Osteoblast (primary cell): ENCODE results near the gene UBE4A. TPM values are rescaled to one million over a fixed set of nuclear protein-coding genes. Genes with fewer than 3 reads are reported as not detected.

ENCODE experiments used
- DNase-seq: peaks from one replicate; pipeline ENCODE4 v3.0.0; 2011; ENCODE audit warnings: low spot score, mixed read lengths; ENCODE audit not compliant: insufficient read length; ENCODE audit errors: missing footprints
- H2AFZ ChIP-seq: 2 replicates; pipeline ENCODE4 v1.6.0; 2011; ENCODE audit warnings: mild to moderate bottlenecking, low read length
- H3K27ac ChIP-seq: 2 replicates; pipeline ENCODE4 v1.5.1; 2011; ENCODE audit warnings: mild to moderate bottlenecking, low read depth, low read length, moderate library complexity
- H3K27me3 ChIP-seq: 2 replicates; pipeline ENCODE4 v1.6.0; 2012; ENCODE audit warnings: mild to moderate bottlenecking, control low read depth, inconsistent platforms, low read length, moderate library complexity; ENCODE audit not compliant: insufficient read depth
- H3K36me3 ChIP-seq: 2 replicates; pipeline ENCODE4 v1.5.1; 2011; ENCODE audit warnings: mild to moderate bottlenecking, low read length, control low read depth, moderate library complexity; ENCODE audit not compliant: insufficient read depth
- H3K4me1 ChIP-seq: 2 replicates; pipeline ENCODE4 v1.5.1; 2011; ENCODE audit warnings: mild to moderate bottlenecking, low read length, control low read depth, moderate library complexity; ENCODE audit not compliant: insufficient read depth
- H3K4me2 ChIP-seq: 2 replicates; pipeline ENCODE4 v1.6.0; 2011; ENCODE audit warnings: mild to moderate bottlenecking, low read length; ENCODE audit not compliant: insufficient read depth
- H3K4me3 ChIP-seq: fragments of 200-600 bp; sonication (generic); 3 replicates; pipeline ENCODE4 v1.5.1; 2012; ENCODE audit warnings: mild to moderate bottlenecking, low read length, inconsistent platforms; ENCODE audit not compliant: insufficient read depth
- H3K79me2 ChIP-seq: 2 replicates; pipeline ENCODE4 v1.6.0; 2012; ENCODE audit warnings: mild to moderate bottlenecking, low read length, control low read depth, inconsistent platforms; ENCODE audit not compliant: insufficient read depth
- H3K9me3 ChIP-seq: 2 replicates; pipeline ENCODE4 v1.5.1; 2011; ENCODE audit warnings: low read depth, low read length, control low read depth
- H4K20me1 ChIP-seq: 2 replicates; pipeline ENCODE4 v1.6.0; 2012; ENCODE audit warnings: mild to moderate bottlenecking, low read length, control low read depth; ENCODE audit not compliant: insufficient read depth
- total RNA-seq: library from RNA; depleted of rRNA; stranded (reverse); fragments of >200 nt; gene quantifications from 2 replicates; pipeline ENCODE4 v1.2.3, GENCODE V29; 2012
- TF ChIP-seq, protein P1 (sequence below): IDR thresholded peaks from 2 replicates; pipeline ENCODE4 v1.5.1; 2011; ENCODE audit warnings: mild to moderate bottlenecking, low read depth, low read length, moderate library complexity; ENCODE audit errors: extremely low read depth

UBE4A gene, protein sequence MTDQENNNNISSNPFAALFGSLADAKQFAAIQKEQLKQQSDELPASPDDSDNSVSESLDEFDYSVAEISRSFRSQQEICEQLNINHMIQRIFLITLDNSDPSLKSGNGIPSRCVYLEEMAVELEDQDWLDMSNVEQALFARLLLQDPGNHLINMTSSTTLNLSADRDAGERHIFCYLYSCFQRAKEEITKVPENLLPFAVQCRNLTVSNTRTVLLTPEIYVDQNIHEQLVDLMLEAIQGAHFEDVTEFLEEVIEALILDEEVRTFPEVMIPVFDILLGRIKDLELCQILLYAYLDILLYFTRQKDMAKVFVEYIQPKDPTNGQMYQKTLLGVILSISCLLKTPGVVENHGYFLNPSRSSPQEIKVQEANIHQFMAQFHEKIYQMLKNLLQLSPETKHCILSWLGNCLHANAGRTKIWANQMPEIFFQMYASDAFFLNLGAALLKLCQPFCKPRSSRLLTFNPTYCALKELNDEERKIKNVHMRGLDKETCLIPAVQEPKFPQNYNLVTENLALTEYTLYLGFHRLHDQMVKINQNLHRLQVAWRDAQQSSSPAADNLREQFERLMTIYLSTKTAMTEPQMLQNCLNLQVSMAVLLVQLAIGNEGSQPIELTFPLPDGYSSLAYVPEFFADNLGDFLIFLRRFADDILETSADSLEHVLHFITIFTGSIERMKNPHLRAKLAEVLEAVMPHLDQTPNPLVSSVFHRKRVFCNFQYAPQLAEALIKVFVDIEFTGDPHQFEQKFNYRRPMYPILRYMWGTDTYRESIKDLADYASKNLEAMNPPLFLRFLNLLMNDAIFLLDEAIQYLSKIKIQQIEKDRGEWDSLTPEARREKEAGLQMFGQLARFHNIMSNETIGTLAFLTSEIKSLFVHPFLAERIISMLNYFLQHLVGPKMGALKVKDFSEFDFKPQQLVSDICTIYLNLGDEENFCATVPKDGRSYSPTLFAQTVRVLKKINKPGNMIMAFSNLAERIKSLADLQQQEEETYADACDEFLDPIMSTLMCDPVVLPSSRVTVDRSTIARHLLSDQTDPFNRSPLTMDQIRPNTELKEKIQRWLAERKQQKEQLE
- 63.0 and 63.4 TPM in 2 replicates for total RNA-seq

DNA sequence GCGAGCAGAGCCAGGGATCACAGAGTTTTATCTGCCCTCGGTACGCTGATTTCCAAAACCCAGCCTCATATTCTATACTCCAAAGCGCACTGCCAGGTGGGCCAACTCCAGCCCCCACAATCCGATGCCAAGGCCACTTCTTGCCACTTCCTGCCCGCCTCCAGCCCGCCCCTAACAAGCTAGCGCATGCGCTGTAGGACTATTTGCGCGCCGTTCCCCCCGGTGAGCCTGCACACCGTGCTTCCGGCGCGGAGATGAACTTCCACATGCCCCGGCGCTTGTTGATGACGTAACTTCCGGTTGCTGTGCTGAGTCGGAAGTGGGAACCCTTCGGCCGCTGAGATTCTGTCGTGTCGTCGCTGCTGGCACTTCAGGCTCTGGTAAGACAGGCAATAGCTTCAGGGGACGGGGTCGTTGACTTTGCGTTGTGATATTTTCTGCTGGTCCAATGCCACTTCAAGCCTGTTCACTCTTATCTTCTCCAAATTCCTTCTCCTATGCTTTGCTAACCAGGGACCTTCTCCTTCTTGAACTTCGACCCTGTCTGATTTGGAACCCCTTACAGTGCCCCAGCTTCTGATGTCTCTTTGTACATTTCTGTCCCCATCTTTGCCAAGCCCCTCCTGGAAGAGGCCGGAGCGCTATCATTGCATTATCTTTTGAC lies at the start of gene UBE4A:
Gene UBE4A, plus strand, starts transcription at position 306 of the 664 bp plus-strand sequence. CDS start 5,481 bp downstream, outside the sequence.
- TF ChIP-seq, protein P1, sequence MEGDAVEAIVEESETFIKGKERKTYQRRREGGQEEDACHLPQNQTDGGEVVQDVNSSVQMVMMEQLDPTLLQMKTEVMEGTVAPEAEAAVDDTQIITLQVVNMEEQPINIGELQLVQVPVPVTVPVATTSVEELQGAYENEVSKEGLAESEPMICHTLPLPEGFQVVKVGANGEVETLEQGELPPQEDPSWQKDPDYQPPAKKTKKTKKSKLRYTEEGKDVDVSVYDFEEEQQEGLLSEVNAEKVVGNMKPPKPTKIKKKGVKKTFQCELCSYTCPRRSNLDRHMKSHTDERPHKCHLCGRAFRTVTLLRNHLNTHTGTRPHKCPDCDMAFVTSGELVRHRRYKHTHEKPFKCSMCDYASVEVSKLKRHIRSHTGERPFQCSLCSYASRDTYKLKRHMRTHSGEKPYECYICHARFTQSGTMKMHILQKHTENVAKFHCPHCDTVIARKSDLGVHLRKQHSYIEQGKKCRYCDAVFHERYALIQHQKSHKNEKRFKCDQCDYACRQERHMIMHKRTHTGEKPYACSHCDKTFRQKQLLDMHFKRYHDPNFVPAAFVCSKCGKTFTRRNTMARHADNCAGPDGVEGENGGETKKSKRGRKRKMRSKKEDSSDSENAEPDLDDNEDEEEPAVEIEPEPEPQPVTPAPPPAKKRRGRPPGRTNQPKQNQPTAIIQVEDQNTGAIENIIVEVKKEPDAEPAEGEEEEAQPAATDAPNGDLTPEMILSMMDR, result no peak
- DNase-seq, result peak; percentile 83
- H2AFZ ChIP-seq, result peak within 1 kb of the TSS; percentile 85
- H3K4me2 ChIP-seq, result peak within 1 kb of the TSS; percentile 97
- peaks cover 14% of the 10 kb centered on the region for H3K4me1 ChIP-seq
- peak within 1 kb of the TSS; percentile 57 for H3K27ac ChIP-seq
- peaks cover 4% of the 10 kb centered on the region for H4K20me1 ChIP-seq
- no peaks in the 10 kb centered on the region for H3K9me3 ChIP-seq
- H3K27me3 ChIP-seq, result no peaks in the 10 kb centered on the region
- H3K36me3 ChIP-seq, result no peaks in the 10 kb centered on the region
- peaks cover 48% of the 10 kb centered on the region for H3K79me2 ChIP-seq
- peak within 1 kb of the TSS; percentile 76 for H3K4me3 ChIP-seq

DNA sequence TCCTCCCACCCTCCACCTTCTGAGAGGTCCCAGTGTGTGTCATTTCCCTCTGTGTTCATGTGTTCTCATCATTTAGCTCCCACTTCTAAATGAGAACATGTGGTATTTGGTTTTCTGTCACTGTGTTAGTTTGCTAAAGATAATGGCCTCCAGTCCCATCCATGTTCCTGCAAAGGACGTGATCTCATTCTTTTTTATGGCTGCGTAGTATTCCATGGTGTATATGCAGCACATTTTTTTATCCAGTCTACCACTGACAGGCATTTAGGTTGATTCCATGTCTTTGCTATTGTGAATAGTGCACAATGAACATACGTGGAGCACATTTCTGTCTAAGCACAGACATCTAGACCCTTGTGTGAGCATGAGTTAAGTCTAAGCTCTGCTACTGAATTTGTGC lies 49.1 kb upstream of the UBE4A start:
- TF ChIP-seq, protein P1, result no peak
- no peak overlapping the region for H2AFZ ChIP-seq
- H3K4me1 ChIP-seq, result no peaks in the 10 kb centered on the region
- no peaks in the 10 kb centered on the region for H4K20me1 ChIP-seq
- H3K27ac ChIP-seq, result no peak overlapping the region
- DNase-seq, result no peak
- H3K27me3 ChIP-seq, result peaks cover 3% of the 10 kb centered on the region
- no peak overlapping the region for H3K4me2 ChIP-seq
- no peaks in the 10 kb centered on the region for H3K79me2 ChIP-seq
- H3K36me3 ChIP-seq, result no peaks in the 10 kb centered on the region
- no peak overlapping the region for H3K4me3 ChIP-seq
- H3K9me3 ChIP-seq, result no peaks in the 10 kb centered on the region

DNA sequence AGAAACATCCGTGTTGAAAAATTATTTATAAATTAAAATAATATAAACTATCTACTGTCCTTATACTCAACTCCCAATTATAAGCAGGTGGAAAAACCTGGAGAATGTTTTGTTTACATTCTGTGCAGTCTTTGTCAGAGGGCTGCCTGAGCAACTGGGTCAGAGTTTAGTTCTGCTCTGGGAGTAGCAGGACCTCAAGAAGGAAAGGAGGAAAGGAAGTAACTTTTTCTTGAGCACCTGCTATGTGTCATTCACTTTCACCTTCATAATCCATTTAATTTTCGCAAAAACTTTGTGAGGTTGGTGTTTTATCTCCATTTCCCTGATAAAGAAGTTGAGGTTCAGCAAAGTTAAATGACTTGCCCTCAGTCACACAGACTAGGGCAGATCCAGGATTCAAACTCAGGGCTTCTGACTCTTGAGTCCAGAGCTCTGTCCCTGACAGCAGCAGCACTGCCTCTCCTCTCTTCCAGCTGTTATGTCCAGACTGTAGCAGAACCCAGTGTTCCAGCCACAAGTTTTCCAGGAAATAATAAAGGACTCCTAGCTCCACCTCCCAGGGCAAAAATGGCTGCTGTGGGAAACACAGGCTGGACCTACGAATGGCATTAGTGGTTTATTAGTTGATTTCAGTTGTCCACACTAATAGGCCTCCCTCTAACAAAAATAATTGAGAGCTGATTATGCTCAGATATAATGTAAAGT lies 48.5 kb upstream of the UBE4A start:
- H2AFZ ChIP-seq, result no peak overlapping the region
- no peak overlapping the region for H3K4me3 ChIP-seq
- H3K4me1 ChIP-seq, result no peaks in the 10 kb centered on the region
- no peak overlapping the region for H3K4me2 ChIP-seq
- H3K9me3 ChIP-seq, result no peaks in the 10 kb centered on the region
- no peak overlapping the region for H3K27ac ChIP-seq
- no peaks in the 10 kb centered on the region for H4K20me1 ChIP-seq
- no peak for DNase-seq
- no peaks in the 10 kb centered on the region for H3K79me2 ChIP-seq
- H3K27me3 ChIP-seq, result peaks cover 3% of the 10 kb centered on the region
- TF ChIP-seq, protein P1, result no peak
- H3K36me3 ChIP-seq, result no peaks in the 10 kb centered on the region
